Smooth muscle cell of the pulmonary artery (primary cell): ENCODE results near the gene FARP1. TPM values are rescaled to one million over a fixed set of nuclear protein-coding genes. Genes with fewer than 3 reads are reported as not detected.

Experiments used
- total RNA-seq: library from RNA; depleted of rRNA; stranded (reverse); fragments of >200 nt; gene quantifications from 2 replicates; pipeline ENCODE4 v1.2.3, GENCODE V29; 2014

The FARP1 gene, protein sequence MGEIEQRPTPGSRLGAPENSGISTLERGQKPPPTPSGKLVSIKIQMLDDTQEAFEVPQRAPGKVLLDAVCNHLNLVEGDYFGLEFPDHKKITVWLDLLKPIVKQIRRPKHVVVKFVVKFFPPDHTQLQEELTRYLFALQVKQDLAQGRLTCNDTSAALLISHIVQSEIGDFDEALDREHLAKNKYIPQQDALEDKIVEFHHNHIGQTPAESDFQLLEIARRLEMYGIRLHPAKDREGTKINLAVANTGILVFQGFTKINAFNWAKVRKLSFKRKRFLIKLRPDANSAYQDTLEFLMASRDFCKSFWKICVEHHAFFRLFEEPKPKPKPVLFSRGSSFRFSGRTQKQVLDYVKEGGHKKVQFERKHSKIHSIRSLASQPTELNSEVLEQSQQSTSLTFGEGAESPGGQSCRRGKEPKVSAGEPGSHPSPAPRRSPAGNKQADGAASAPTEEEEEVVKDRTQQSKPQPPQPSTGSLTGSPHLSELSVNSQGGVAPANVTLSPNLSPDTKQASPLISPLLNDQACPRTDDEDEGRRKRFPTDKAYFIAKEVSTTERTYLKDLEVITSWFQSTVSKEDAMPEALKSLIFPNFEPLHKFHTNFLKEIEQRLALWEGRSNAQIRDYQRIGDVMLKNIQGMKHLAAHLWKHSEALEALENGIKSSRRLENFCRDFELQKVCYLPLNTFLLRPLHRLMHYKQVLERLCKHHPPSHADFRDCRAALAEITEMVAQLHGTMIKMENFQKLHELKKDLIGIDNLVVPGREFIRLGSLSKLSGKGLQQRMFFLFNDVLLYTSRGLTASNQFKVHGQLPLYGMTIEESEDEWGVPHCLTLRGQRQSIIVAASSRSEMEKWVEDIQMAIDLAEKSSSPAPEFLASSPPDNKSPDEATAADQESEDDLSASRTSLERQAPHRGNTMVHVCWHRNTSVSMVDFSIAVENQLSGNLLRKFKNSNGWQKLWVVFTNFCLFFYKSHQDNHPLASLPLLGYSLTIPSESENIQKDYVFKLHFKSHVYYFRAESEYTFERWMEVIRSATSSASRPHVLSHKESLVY
- total RNA-seq, result 21.5 and 42.6 TPM in 2 replicates

GRCh38 chr13:98142380-98143156 lies at the start of gene FARP1:
Gene FARP1 (plus strand): TSS chr13:98143094. CDS start chr13:98213243, 70,149 bp downstream.

GRCh38 chr13:98176777-98177608 lies 34.1 kb downstream of the FARP1 start, which contains the start of gene RNF113B:
Gene RNF113B (minus strand): TSS chr13:98177269. CDS start chr13:98177236, 33 bp downstream.

Other genes with a start within 250 kb of the FARP1 start
- gene IPO5, start 189.4 kb upstream of the FARP1 start, total RNA-seq, result 223 and 392 TPM in 2 replicates
- not detected in 2 replicates for gene RNF113B, start 34.2 kb downstream of the FARP1 start, total RNA-seq